Fibroblast of pulmonary artery (primary cell): ENCODE measurements around the gene RCN1.
"Not testable (repeated sequence)": the region's sequence is repeated elsewhere in the genome, so short reads cannot be mapped to it uniquely, and the experiment has no call there.

Experiments
- DNase-seq: peaks from one replicate; pipeline ENCODE4 v3.0.0-alpha.2; 2010; ENCODE audit warnings: low read depth
- H3K4me3 ChIP-seq: replicated peaks from 2 replicates; pipeline ENCODE4 v1.5.1; 2011; ENCODE audit warnings: low read depth, mild to moderate bottlenecking, control low read depth, low read length, moderate library complexity
- CTCF ChIP-seq: IDR thresholded peaks from 2 replicates; pipeline ENCODE4 v1.5.1; 2011; ENCODE audit warnings: mild to moderate bottlenecking, control low read depth, low read length, inconsistent platforms; ENCODE audit errors: missing control alignments

Gene RCN1

DNA sequence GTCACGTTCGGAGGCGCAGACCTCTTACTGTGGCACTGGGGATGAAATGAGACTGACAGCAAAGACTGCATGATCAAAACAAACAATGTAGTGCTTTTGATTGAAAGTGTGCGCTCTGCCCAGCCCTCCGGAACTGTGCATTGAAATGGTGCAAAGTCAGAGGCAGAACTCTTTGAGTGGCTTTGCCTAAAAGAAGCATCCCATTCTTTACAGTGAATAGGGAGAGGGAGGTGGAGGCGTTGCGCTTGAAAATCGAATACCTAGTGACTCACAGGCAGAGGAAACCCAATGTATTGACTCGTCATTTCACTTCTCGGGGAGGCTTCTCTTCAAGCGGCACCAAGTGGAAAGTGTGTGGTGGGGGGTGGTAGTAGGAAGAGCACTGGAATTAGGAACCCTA lies 10.9 kb downstream of the RCN1 start:
- DNase-seq: no peak
- no peak overlapping the region for H3K4me3 ChIP-seq
- no peak for TF ChIP-seq CTCF

GRCh38 chr11:32103121-32103719 lies 12.3 kb downstream of the RCN1 start:
- H3K4me3 ChIP-seq: not testable (repeated sequence)
- DNase-seq: peak; percentile 49

DNA sequence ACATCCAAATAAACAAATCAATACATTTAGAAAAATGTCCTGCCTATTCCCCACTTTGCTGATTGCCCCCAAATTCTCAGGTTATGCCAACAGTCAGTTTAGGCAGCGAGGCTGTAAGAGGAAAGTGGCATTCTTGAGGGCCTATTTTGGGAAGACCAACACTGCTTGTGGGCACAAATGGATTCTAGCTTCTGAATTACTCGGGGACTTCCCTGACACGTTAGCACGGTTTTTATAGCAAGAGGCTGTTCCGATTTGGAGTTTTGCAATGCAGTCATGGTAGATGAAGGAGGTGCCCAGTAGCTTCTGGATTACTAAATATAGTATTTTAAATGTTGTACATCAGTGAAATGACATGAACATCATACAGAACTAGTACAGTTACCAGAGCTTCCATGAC lies 13.1 kb downstream of the RCN1 start:
- DNase-seq: no peak
- TF ChIP-seq CTCF: no peak
- no peak overlapping the region for H3K4me3 ChIP-seq

GRCh38 chr11:32105871-32106560 lies 15.1 kb downstream of the RCN1 start:
- H3K4me3 ChIP-seq: no peak overlapping the region
- no peak for TF ChIP-seq CTCF
- no peak for DNase-seq

GRCh38 chr11:32107647-32108046 lies 16.8 kb downstream of the RCN1 start:
- no peak overlapping the region for H3K4me3 ChIP-seq
- DNase-seq: no peak
- no peak for TF ChIP-seq CTCF

GRCh38 chr11:32108576-32108975 lies 17.7 kb downstream of the RCN1 start:
- H3K4me3 ChIP-seq: no peak overlapping the region
- TF ChIP-seq CTCF: no peak
- DNase-seq: no peak

DNA sequence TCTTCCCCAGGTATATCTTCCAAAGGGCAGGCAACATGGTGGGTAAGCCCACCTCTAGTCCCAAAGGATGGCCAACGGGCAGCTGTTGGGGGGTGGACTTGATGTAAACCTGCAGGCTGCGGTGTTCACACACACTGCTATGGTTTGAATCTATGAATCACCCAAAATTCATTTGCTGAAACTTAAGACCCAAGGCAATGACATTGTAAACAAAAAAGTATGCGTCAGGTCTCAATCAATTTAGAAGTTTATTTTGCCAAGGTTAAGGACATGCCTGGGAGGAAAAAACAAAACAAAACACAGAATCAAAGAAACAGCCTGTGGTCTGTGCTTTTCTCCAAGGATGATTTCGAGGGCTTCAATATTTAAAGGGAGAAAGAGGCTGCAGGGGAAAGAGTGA lies 18.3 kb downstream of the RCN1 start:
- no peak for TF ChIP-seq CTCF
- H3K4me3 ChIP-seq: no peak overlapping the region
- DNase-seq: no peak
